ENCODE results near the gene FUT9.
A peak's percentile ranks its signal among the peaks of the same experiment; 100 is the strongest.

FUT9 gene

DNA sequence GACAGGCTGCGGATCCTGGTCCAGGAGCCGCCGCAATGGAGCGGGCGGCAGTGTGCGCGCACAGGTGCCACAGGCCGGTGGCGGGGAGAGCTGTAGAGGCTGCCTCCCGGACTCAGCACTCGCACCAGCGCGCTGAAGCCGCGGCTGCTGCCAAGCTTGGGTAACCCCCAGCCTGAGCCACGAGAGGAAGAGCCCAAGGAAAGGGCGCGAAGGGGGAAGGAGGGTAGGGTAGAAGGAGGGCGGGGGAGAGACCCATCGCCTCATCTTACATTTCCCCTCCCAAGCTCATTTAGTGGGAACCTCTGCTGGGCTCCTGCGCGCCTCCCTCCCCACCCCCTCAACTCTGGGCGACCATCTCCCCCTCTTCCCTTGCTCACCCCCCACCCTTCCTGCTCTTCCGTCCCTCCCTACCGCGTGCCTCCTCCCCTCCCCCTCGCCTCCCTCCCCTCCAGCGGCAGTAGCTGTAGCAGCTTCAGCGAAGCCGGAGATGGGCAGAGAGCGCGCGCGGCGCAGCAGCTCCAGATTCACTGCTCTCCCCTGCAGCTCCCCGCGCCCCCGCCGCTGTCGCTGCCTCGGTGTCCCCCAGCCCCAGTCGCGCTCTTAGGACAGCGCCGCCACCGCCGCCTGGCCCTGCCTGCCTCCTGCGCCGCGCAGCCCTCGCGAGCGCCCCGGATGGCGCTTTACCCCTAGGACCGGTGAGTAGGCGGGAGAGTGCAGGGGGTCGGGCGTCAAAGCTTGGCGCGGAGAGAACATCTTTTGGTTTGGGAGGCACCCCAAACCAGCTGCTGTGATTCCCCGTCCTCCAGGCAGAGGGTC lies at the start of gene FUT9:
TSS of gene FUT9 (plus strand) at position 457 of the 816 bp plus-strand sequence. CDS start 187,182 bp downstream, outside the sequence.
- Histone ChIP-seq H3K4me3 (ENCODE audit: low read depth in 1 of 2, low read length in 2 of 2) (peak within 1 kb of the TSS; percentile 17 to 32), H3K4me1 (ENCODE audit: insufficient read depth, low read length) (no peaks in the 10 kb centered on the region), H3K9ac (ENCODE audit: low read length) (no peak within 1 kb of the TSS), H3K36me3 (ENCODE audit: insufficient read depth, low read length) (no peaks in the 10 kb centered on the region), H3K27ac (ENCODE audit: low read depth, low read length) (no peak within 1 kb of the TSS), H3K9me3 (ENCODE audit: low read length) (no peaks in the 10 kb centered on the region), H3K27me3 (ENCODE audit: control insufficient read depth in 1 of 2, insufficient read depth in 2 of 2, low read length in 2 of 2) (no peaks in the 10 kb centered on the region)

GRCh38 chr6:95967594-95967993 lies 48.2 kb upstream of the FUT9 start:
- Histone ChIP-seq H3K9ac (ENCODE audit: low read length) (no peak overlapping the region), H3K9me3 (ENCODE audit: low read length) (peaks cover 4% of the 10 kb centered on the region), H3K36me3 (ENCODE audit: insufficient read depth, low read length) (no peaks in the 10 kb centered on the region), H3K27ac (ENCODE audit: low read depth, low read length) (no peak overlapping the region), H3K4me1 (ENCODE audit: insufficient read depth, low read length) (no peaks in the 10 kb centered on the region), H3K27me3 (ENCODE audit: control insufficient read depth in 1 of 2, insufficient read depth in 2 of 2, low read length in 2 of 2) (no peaks in the 10 kb centered on the region), H3K4me3 (ENCODE audit: low read depth in 1 of 2, low read length in 2 of 2) (no peak overlapping the region)

GRCh38 chr6:95973976-95974375 lies 41.8 kb upstream of the FUT9 start:
- no peaks in the 10 kb centered on the region for H3K36me3 ChIP-seq (ENCODE audit: insufficient read depth, low read length)
- no peak overlapping the region for H3K9ac ChIP-seq (ENCODE audit: low read length)
- no peak overlapping the region for H3K4me3 ChIP-seq (ENCODE audit: low read depth in 1 of 2, low read length in 2 of 2)
- H3K9me3 ChIP-seq (ENCODE audit: low read length), result no peaks in the 10 kb centered on the region
- H3K27ac ChIP-seq (ENCODE audit: low read depth, low read length), result no peak overlapping the region
- no peaks in the 10 kb centered on the region for H3K4me1 ChIP-seq (ENCODE audit: insufficient read depth, low read length)
- no peaks in the 10 kb centered on the region for H3K27me3 ChIP-seq (ENCODE audit: control insufficient read depth in 1 of 2, insufficient read depth in 2 of 2, low read length in 2 of 2)

DNA sequence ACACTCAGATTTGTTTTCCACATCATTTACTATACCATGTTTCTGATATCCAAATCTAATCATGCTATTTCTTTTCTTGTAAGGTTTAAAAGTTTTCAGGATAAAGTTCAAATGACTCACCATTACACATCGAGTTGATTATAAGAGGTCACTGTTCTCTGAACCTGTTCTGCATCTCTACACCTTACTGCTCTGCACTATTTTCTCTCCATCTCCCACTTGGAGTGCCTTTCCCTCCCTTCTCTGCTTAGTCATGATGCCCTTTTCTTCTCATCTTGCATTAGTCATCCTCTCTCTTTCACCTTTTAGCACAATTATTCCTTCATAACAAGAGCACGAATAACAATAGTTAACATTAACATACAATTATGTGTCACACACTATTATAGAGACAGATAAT lies 37.5 kb upstream of the FUT9 start:
- Histone ChIP-seq H3K9me3 (ENCODE audit: low read length) (no peaks in the 10 kb centered on the region), H3K9ac (ENCODE audit: low read length) (no peak overlapping the region), H3K4me3 (ENCODE audit: low read depth in 1 of 2, low read length in 2 of 2) (no peak overlapping the region), H3K27me3 (ENCODE audit: control insufficient read depth in 1 of 2, insufficient read depth in 2 of 2, low read length in 2 of 2) (no peaks in the 10 kb centered on the region), H3K36me3 (ENCODE audit: insufficient read depth, low read length) (no peaks in the 10 kb centered on the region), H3K4me1 (ENCODE audit: insufficient read depth, low read length) (no peaks in the 10 kb centered on the region), H3K27ac (ENCODE audit: low read depth, low read length) (no peak overlapping the region)

GRCh38 chr6:95991906-95992305 lies 23.9 kb upstream of the FUT9 start:
- Histone ChIP-seq H3K9ac (ENCODE audit: low read length) (no peak overlapping the region), H3K4me3 (ENCODE audit: low read depth in 1 of 2, low read length in 2 of 2) (no peak overlapping the region), H3K4me1 (ENCODE audit: insufficient read depth, low read length) (no peaks in the 10 kb centered on the region), H3K36me3 (ENCODE audit: insufficient read depth, low read length) (no peaks in the 10 kb centered on the region), H3K27me3 (ENCODE audit: control insufficient read depth in 1 of 2, insufficient read depth in 2 of 2, low read length in 2 of 2) (no peaks in the 10 kb centered on the region), H3K27ac (ENCODE audit: low read depth, low read length) (no peak overlapping the region), H3K9me3 (ENCODE audit: low read length) (no peaks in the 10 kb centered on the region)

DNA sequence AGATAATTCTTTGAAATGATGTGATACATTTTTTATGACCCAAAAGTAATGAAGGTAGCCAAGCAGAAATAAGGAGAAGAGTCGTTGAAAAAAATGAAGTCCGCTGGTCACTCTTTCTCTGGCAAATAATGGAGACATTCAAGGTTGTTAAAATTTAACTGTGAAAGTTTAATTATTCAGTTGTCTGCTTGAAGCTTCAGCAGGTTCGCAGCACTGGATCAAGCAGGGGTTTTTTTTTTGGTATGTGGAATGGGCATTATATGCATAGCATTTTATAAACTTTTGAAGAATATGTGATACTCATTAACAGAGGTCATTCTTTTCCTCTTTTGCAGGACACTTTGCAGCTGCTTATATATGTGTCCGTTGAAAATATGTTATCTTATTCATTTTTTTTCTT lies 21.6 kb upstream of the FUT9 start:
- Histone ChIP-seq H3K9ac (ENCODE audit: low read length) (no peak overlapping the region), H3K4me1 (ENCODE audit: insufficient read depth, low read length) (no peaks in the 10 kb centered on the region)

GRCh38 chr6:95998133-95998532 lies 17.6 kb upstream of the FUT9 start:
- no peaks in the 10 kb centered on the region for H3K4me1 ChIP-seq (ENCODE audit: insufficient read depth, low read length)
- no peaks in the 10 kb centered on the region for H3K27me3 ChIP-seq (ENCODE audit: control insufficient read depth in 1 of 2, insufficient read depth in 2 of 2, low read length in 2 of 2)
- no peak overlapping the region for H3K27ac ChIP-seq (ENCODE audit: low read depth, low read length)
- no peaks in the 10 kb centered on the region for H3K36me3 ChIP-seq (ENCODE audit: insufficient read depth, low read length)
- H3K9ac ChIP-seq (ENCODE audit: low read length), result no peak overlapping the region
- no peak overlapping the region for H3K4me3 ChIP-seq (ENCODE audit: low read depth in 1 of 2, low read length in 2 of 2)
- H3K9me3 ChIP-seq (ENCODE audit: low read length), result no peaks in the 10 kb centered on the region

More for the DNA sequence above, 21.6 kb upstream of the FUT9 start:
- no peaks in the 10 kb centered on the region for H3K36me3 ChIP-seq (ENCODE audit: insufficient read depth, low read length)
- H3K9me3 ChIP-seq (ENCODE audit: low read length), result no peaks in the 10 kb centered on the region
- H3K4me3 ChIP-seq (ENCODE audit: low read depth in 1 of 2, low read length in 2 of 2), result no peak overlapping the region
- no peaks in the 10 kb centered on the region for H3K27me3 ChIP-seq (ENCODE audit: control insufficient read depth in 1 of 2, insufficient read depth in 2 of 2, low read length in 2 of 2)
- H3K27ac ChIP-seq (ENCODE audit: low read depth, low read length), result no peak overlapping the region

- Histone ChIP-seq H3K9ac (ENCODE audit: low read length) (no peak overlapping the region), H3K27ac (ENCODE audit: low read depth, low read length) (no peak overlapping the region), H3K36me3 (ENCODE audit: insufficient read depth, low read length) (no peaks in the 10 kb centered on the region)
Measured at GRCh38 chr6:96001891-96002575, 13.7 kb upstream of the FUT9 start.

DNA sequence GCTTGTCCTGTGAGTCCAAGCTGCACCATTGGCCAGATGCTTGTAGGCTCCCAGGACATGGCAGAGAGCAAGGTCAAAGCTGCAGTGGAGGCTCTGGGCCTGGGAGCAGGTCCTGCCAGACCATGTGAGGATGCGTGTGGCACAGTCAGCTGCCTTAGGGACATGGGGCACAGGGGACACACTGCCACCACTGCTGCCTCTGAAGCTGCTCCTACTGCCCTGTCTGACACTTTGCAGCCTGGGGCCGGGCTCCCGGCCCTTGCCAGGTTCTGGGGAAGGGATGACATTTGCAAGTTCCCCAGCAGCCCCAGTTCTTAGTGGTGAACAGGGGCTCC lies 13.2 kb upstream of the FUT9 start:
- Histone ChIP-seq H3K4me1 (ENCODE audit: insufficient read depth, low read length) (no peaks in the 10 kb centered on the region), H3K36me3 (ENCODE audit: insufficient read depth, low read length) (no peaks in the 10 kb centered on the region), H3K4me3 (ENCODE audit: low read depth in 1 of 2, low read length in 2 of 2) (no peak overlapping the region), H3K27ac (ENCODE audit: low read depth, low read length) (no peak overlapping the region), H3K9ac (ENCODE audit: low read length) (no peak overlapping the region), H3K27me3 (ENCODE audit: control insufficient read depth in 1 of 2, insufficient read depth in 2 of 2, low read length in 2 of 2) (no peaks in the 10 kb centered on the region), H3K9me3 (ENCODE audit: low read length) (no peaks in the 10 kb centered on the region)

More at GRCh38 chr6:96001891-96002575, 13.7 kb upstream of the FUT9 start:
- no peaks in the 10 kb centered on the region for H3K27me3 ChIP-seq (ENCODE audit: control insufficient read depth in 1 of 2, insufficient read depth in 2 of 2, low read length in 2 of 2)
- H3K4me1 ChIP-seq (ENCODE audit: insufficient read depth, low read length), result no peaks in the 10 kb centered on the region
- H3K4me3 ChIP-seq (ENCODE audit: low read depth in 1 of 2, low read length in 2 of 2), result no peak overlapping the region
- H3K9me3 ChIP-seq (ENCODE audit: low read length), result no peaks in the 10 kb centered on the region

GRCh38 chr6:96002912-96003311 lies 12.9 kb upstream of the FUT9 start:
- Histone ChIP-seq H3K27ac (ENCODE audit: low read depth, low read length) (no peak overlapping the region), H3K4me3 (ENCODE audit: low read depth in 1 of 2, low read length in 2 of 2) (no peak overlapping the region), H3K9ac (ENCODE audit: low read length) (no peak overlapping the region)

DNA sequence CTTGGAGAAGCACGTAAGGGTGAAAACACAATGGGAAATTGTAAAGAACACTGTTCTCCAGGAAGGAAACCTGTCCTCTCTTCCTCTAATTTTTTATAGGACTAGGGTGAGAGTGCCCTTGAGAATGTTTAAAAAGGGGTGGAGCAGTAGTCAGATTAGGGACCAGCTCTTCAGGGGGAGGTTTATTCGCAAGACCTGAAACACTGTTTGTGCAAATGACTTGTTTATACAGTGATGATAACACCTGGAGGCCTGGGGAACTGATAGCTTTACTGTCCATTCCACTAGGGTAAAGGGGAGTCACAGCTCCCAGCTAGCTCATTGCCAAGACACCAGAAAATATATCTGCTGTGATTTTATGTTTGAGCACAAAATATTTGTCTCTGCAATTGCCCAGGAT lies 8.1 kb upstream of the FUT9 start:
- Histone ChIP-seq H3K9me3 (ENCODE audit: low read length) (no peaks in the 10 kb centered on the region), H3K4me3 (ENCODE audit: low read depth in 1 of 2, low read length in 2 of 2) (no peak overlapping the region), H3K27ac (ENCODE audit: low read depth, low read length) (no peak overlapping the region), H3K36me3 (ENCODE audit: insufficient read depth, low read length) (no peaks in the 10 kb centered on the region), H3K9ac (ENCODE audit: low read length) (no peak overlapping the region), H3K27me3 (ENCODE audit: control insufficient read depth in 1 of 2, insufficient read depth in 2 of 2, low read length in 2 of 2) (no peaks in the 10 kb centered on the region), H3K4me1 (ENCODE audit: insufficient read depth, low read length) (no peaks in the 10 kb centered on the region)

More at GRCh38 chr6:96002912-96003311, 12.9 kb upstream of the FUT9 start:
- no peaks in the 10 kb centered on the region for H3K36me3 ChIP-seq (ENCODE audit: insufficient read depth, low read length)
- H3K9me3 ChIP-seq (ENCODE audit: low read length), result no peaks in the 10 kb centered on the region
- no peaks in the 10 kb centered on the region for H3K4me1 ChIP-seq (ENCODE audit: insufficient read depth, low read length)
- no peaks in the 10 kb centered on the region for H3K27me3 ChIP-seq (ENCODE audit: control insufficient read depth in 1 of 2, insufficient read depth in 2 of 2, low read length in 2 of 2)

- Histone ChIP-seq H3K9ac (ENCODE audit: low read length) (no peak overlapping the region), H3K27ac (ENCODE audit: low read depth, low read length) (no peak overlapping the region)
Measured at GRCh38 chr6:96013531-96013930, 2.2 kb upstream of the FUT9 start.

More at GRCh38 chr6:96013531-96013930, 2.2 kb upstream of the FUT9 start:
- Histone ChIP-seq H3K27me3 (ENCODE audit: control insufficient read depth in 1 of 2, insufficient read depth in 2 of 2, low read length in 2 of 2) (no peaks in the 10 kb centered on the region), H3K4me1 (ENCODE audit: insufficient read depth, low read length) (no peaks in the 10 kb centered on the region), H3K9me3 (ENCODE audit: low read length) (no peaks in the 10 kb centered on the region), H3K36me3 (ENCODE audit: insufficient read depth, low read length) (no peaks in the 10 kb centered on the region), H3K4me3 (ENCODE audit: low read depth in 1 of 2, low read length in 2 of 2) (no peak overlapping the region)
